Loucy (cell line): ENCODE data around the gene LRRN2.

Experiments used
- EZH2phosphoT487 ChIP-seq: fragments of 200-600 bp; IDR thresholded peaks from 2 replicates; pipeline ENCODE4 v1.6.1; 2018; ENCODE audit warnings: antibody characterized with exemption, mild to moderate bottlenecking, moderate library complexity, borderline replicate concordance
- TF ChIP-seq, protein P1 (sequence below): fragments of 200-600 bp; sonication (generic); conservative IDR thresholded peaks from 2 replicates; pipeline ENCODE4 v1.5.1; 2014; ENCODE audit warnings: mild to moderate bottlenecking, antibody characterized with exemption, low read length

DNA sequence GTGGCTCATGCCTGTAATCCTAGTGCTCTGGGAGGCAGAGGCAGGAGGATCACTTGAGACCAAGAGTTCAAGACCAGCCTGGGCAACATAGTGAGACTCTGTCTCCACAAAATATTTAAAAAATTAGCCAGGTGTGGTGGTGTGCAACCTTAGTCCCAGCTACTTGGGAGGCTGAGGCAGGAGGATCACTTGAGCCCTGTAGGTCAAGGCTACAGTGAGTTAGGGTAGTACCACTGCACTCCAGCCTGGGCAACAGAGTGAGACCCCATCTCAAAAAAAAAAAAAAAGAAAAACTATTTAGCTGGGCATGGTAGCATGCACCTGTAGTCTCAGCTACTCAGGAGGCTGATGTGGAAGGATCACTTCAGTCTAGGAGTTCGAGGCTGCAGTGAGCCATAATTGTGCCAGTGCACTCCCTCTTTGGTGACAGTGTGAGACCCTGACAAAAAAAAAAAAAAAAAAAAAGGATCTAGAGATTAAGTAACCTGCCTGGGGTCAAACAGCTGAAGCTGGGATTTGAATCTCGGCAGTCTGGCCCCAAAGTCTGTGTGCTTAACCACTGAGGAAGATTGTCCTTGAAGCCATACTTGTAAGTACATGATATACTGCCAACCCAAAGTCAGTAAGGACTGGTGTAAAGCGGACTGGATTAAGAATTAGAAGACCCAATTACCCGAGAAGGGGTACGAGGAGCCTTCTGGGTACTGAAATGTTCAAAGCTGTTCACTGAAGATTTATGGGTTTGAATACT lies 31.8 kb downstream of the LRRN2 start:
- TF ChIP-seq, protein P1, sequence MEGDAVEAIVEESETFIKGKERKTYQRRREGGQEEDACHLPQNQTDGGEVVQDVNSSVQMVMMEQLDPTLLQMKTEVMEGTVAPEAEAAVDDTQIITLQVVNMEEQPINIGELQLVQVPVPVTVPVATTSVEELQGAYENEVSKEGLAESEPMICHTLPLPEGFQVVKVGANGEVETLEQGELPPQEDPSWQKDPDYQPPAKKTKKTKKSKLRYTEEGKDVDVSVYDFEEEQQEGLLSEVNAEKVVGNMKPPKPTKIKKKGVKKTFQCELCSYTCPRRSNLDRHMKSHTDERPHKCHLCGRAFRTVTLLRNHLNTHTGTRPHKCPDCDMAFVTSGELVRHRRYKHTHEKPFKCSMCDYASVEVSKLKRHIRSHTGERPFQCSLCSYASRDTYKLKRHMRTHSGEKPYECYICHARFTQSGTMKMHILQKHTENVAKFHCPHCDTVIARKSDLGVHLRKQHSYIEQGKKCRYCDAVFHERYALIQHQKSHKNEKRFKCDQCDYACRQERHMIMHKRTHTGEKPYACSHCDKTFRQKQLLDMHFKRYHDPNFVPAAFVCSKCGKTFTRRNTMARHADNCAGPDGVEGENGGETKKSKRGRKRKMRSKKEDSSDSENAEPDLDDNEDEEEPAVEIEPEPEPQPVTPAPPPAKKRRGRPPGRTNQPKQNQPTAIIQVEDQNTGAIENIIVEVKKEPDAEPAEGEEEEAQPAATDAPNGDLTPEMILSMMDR = no peak
- TF ChIP-seq EZH2phosphoT487 = no peak
